Adrenal gland (tissue), 12 donors: ENCODE results near the gene SLC13A3. TPM values are rescaled to one million over a fixed set of nuclear protein-coding genes. Genes with fewer than 3 reads are reported as not detected.

Source experiments
- DNase-seq, 7 donors: peaks; one replicate each; pipeline ENCODE4 v3.0.0-alpha.2; 2019 to 2020
- H3K27ac ChIP-seq, 5 donors: fragments of 200-600 bp; sonication (generic) in 4 of 5; 1 replicate in 3 of 5; 2 replicates in 2 of 5; pipeline versions ENCODE4 v1.5.1 to v1.8.0; 2016 to 2020; ENCODE audit warnings: mild to moderate bottlenecking in 1 of 5
- H3K27me3 ChIP-seq: fragments of 200-600 bp; 2 replicates; pipeline ENCODE4 v1.8.0; 2021
- H3K36me3 ChIP-seq, 2 donors: fragments of 200-600 bp; replicated peaks in 1 of 2; 1 replicate in 1 of 2; 2 replicates in 1 of 2; pipeline versions ENCODE4 v1.5.1 to v1.8.0; 2018 to 2022
- H3K4me1 ChIP-seq, 2 donors: fragments of 200-600 bp; replicated peaks in 1 of 2; 1 replicate in 1 of 2; 2 replicates in 1 of 2; pipeline versions ENCODE4 v1.5.1 to v1.8.0; 2018 to 2021
- H3K4me3 ChIP-seq, 4 donors: fragments of 200-600 bp; sonication (generic) in 3 of 4; one replicate each; pipeline ENCODE4 v1.5.1; 2016 to 2018
- H3K9me3 ChIP-seq, 3 donors: fragments of 200-600 bp; sonication (generic) in 1 of 3; replicated peaks in 1 of 3; 1 replicate in 2 of 3; 2 replicates in 1 of 3; pipeline versions ENCODE4 v1.5.1 to v1.8.0; 2016 to 2021
- CTCF ChIP-seq, 6 experiments: fragments of 450-650 bp in 4 of 6; fragments of 200-600 bp in 2 of 6; sonication (generic) in 1 of 6; IDR thresholded peaks; 1 replicate in 5 of 6; 2 replicates in 1 of 6; pipeline versions ENCODE4 v1.5.1 to v1.8.0; 2016 to 2021; ENCODE audit warnings: antibody characterized with exemption in 6 of 6, mild to moderate bottlenecking in 2 of 6, moderate library complexity in 1 of 6
- POLR2A ChIP-seq, 2 donors: fragments of 450-650 bp; IDR thresholded peaks; one replicate each; pipeline ENCODE4 v1.6.1; 2017; ENCODE audit warnings: antibody characterized with exemption in 2 of 2, mild to moderate bottlenecking in 2 of 2, moderate library complexity in 1 of 2
- WGBS, 4 donors: extraction: QIAGEN DNeasy Blood & Tissue Kit in 2 of 4; methylation state at CpG; one replicate each; pipeline versions ENCODE4 v1.1.5 to v1.1.7; 2013 to 2017; 5-methylcytosine and 5-hydroxymethylcytosine counted together
- intact Hi-C, 2 donors: fragments of 100-400 bp; cut with DNase I; formaldehyde crosslinking; loops; one replicate each; pipeline versions ENCODE4 v1.14.1 to v1.15.0; 2022 to 2023
- polyA plus RNA-seq, 3 donors: library from polyadenylated mRNA; stranded (reverse); fragments of 200-250 nt in 2 of 3; fragments of 350-450 nt in 1 of 3; fragmentation: Illumina TruSeq in 1 of 3; extraction: RNeasy Lipid Tissue Mini Kit (QIAGEN cat#74804) in 1 of 3; gene quantifications; one replicate each; pipeline ENCODE4 v1.2.3, GENCODE V29; 2013 to 2014
- total RNA-seq, 9 donors: library from RNA; depleted of rRNA in 4 of 9; stranded (reverse); fragments of >200 nt in 4 of 9; fragments of 120-200 nt in 1 of 9; fragmentation: NEBNext Ultra II Directional in 1 of 9; extraction: Animal tissue kit (Norgen Biotek cat#: 25700) in 1 of 9; gene quantifications; one replicate each; pipeline versions ENCODE4 v1.1.0 to v1.2.4, GENCODE V29; 2013 to 2023
- donor health status: healthy with polysubstance abuse.
- donor health status: Bipolar disorder and iron deficiency.
- donor health status: DM: yes; HTN: yes; CAD: no.
- donor health status: DM: no; HTN: no; CAD: no.
- donor health status: DM: no; HTN: no; CAD: no.
- donor health status: DM: yes; HTN: yes; CAD: no.

Gene SLC13A3
- total and polyA plus RNA-seq, 12 donors, result 1.5 to 11.2 (median 3.9) TPM

GRCh38 chr20:46683668-46683938, 32.3 kb upstream of the SLC13A3 start:
- no peak for TF ChIP-seq CTCF (IDR thresholded peaks at IDR 0.05)
- TF ChIP-seq POLR2A (IDR thresholded peaks at IDR 0.05), result no peak
- intact Hi-C loops, result loop anchor here in 1 of 2 donors (5.0 kb wide), 1 partner anchor 161 kb away; no protein-coding TSS in a partner anchor
- no peak for DNase-seq

GRCh38 chr20:46683011-46683667, 31.9 kb upstream of the SLC13A3 start:
- Histone ChIP-seq H3K4me1 (peaks cover under 1 to 33% of the 10 kb centered on the region in 2 donors), H3K4me3 (peak overlapping the region in 1 of 4 donors; percentile 49), H3K36me3 (peaks cover 0 to 6% of the 10 kb centered on the region in 2 donors), H3K9me3 (no peaks in the 10 kb centered on the region), H3K27me3 (no peaks in the 10 kb centered on the region), H3K27ac (peak overlapping the region in 1 of 5 donors; percentile 55)
- no peak for TF ChIP-seq CTCF (IDR thresholded peaks at IDR 0.05)
- TF ChIP-seq POLR2A (IDR thresholded peaks at IDR 0.05), result no peak
- 32 to 37% (median 35%) methylated on average over 12 of the region's 12 CpGs for WGBS, 4 donors
- no peak for DNase-seq
- intact Hi-C loops, result loop anchor here in 1 of 2 donors (5.0 kb wide), 1 partner anchor 161 kb away; no protein-coding TSS in a partner anchor

More at GRCh38 chr20:46683668-46683938, 32.3 kb upstream of the SLC13A3 start:
- peaks cover 5 to 38% of the 10 kb centered on the region in 2 donors for H3K4me1 ChIP-seq
- 17 to 28% (median 20%) methylated on average over 8 of the region's 8 CpGs for WGBS, 4 donors
- H3K27ac ChIP-seq, result peak overlapping the region in 1 of 5 donors; percentile 55
- peak overlapping the region in 2 of 4 donors; percentile 5 to 49 for H3K4me3 ChIP-seq
- peaks cover 0 to 6% of the 10 kb centered on the region in 2 donors for H3K36me3 ChIP-seq
- no peaks in the 10 kb centered on the region for H3K27me3 ChIP-seq
- H3K9me3 ChIP-seq, result no peaks in the 10 kb centered on the region

GRCh38 chr20:46682063-46682821, 31.0 kb upstream of the SLC13A3 start:
- intact Hi-C loops, result loop anchor here in 1 of 2 donors (5.0 kb wide), 1 partner anchor 160 kb away; no protein-coding TSS in a partner anchor
- Histone ChIP-seq H3K27me3 (no peaks in the 10 kb centered on the region), H3K4me1 (peaks cover 0 to 24% of the 10 kb centered on the region in 2 donors), H3K9me3 (no peaks in the 10 kb centered on the region), H3K36me3 (peaks cover 0 to 6% of the 10 kb centered on the region in 2 donors), H3K4me3 (no peak overlapping the region), H3K27ac (no peak overlapping the region)
- TF ChIP-seq POLR2A (IDR thresholded peaks at IDR 0.05) (no peak), CTCF (IDR thresholded peaks at IDR 0.05) (no peak)
- no peak for DNase-seq
- WGBS, 4 donors, result 87 to 91% (median 89%) methylated on average over 9 of the region's 9 CpGs
